ENCODE measurements around the gene NCOR2. TPM values are rescaled to one million over a fixed set of nuclear protein-coding genes. Genes with fewer than 3 reads are reported as not detected.

The NCOR2 gene
- total and polyA plus RNA-seq, 2 donors (not counting 3 experiments of a cell fraction or from before 2014, with no cell fraction given), result 26.5 to 241 TPM

GRCh38 chr12:124532967-124533366, 34.4 kb downstream of the NCOR2 start:
- no peak for FAIRE-seq
- BruUV-seq (replicated peaks), result no TSS peak
- Histone ChIP-seq H3K27ac (ENCODE audit: insufficient read depth, low read depth, low read length) (no peak overlapping the region), H4K20me1 (replicated peaks; ENCODE audit: control insufficient read depth, extremely low read depth, insufficient read depth, low read length) (no peaks in the 10 kb centered on the region), H2AFZ (ENCODE audit: low read depth, low read length) (no peak overlapping the region), H3K9me1 (replicated peaks; ENCODE audit: control insufficient read depth, extremely low read depth, insufficient read depth, low read length) (no peaks in the 10 kb centered on the region), H3K9me3 (replicated peaks; ENCODE audit: control insufficient read depth, insufficient read depth, low read length) (no peaks in the 10 kb centered on the region), H3K4me2 (ENCODE audit: insufficient read depth, low read length) (no peak overlapping the region), H3K9ac (replicated peaks; ENCODE audit: extremely low read depth, insufficient read depth, low read length) (no peak overlapping the region), H3K4me3 (replicated peaks in 1 of 3; ENCODE audit: insufficient read depth in 1 of 3, low read depth in 1 of 3, low read length in 3 of 3) (no peak overlapping the region), H3K27me3 (ENCODE audit: control insufficient read depth in 2 of 2, insufficient read depth in 2 of 2, low read length in 2 of 2) (no peaks in the 10 kb centered on the region), H3K36me3 (ENCODE audit: control insufficient read depth in 2 of 2, extremely low read depth in 1 of 2, insufficient read depth in 2 of 2, low read length in 2 of 2) (peaks cover 0 to 4% of the 10 kb centered on the region in 2 experiments), H3K79me2 (ENCODE audit: control insufficient read depth, insufficient read depth, low read length) (peaks cover 42% of the 10 kb centered on the region), H3K4me1 (ENCODE audit: control insufficient read depth, extremely low read depth, insufficient read depth, low read length) (no peaks in the 10 kb centered on the region)
- intact Hi-C loops (cut with micrococcal nuclease), result no loop called here
- POLR2A ChIA-PET, result no interaction called here
- dilution Hi-C loops (cut with MboI; ENCODE audit: extremely low pct_ligation_motif_present, low sequenced_read_pairs), result no loop called here
- CTCF ChIA-PET, result no interaction called here
- no peak for TF ChIP-seq POLR2A (IDR thresholded peaks at IDR 0.05; ENCODE audit: low read depth, low read length)
- no peak for DNase-seq (ENCODE audit: low read depth, low spot score)

- dilution Hi-C loops (cut with MboI; ENCODE audit: extremely low pct_ligation_motif_present, low sequenced_read_pairs) (no loop called here), intact Hi-C loops (cut with micrococcal nuclease) (no loop called here)
- no peaks in the 10 kb centered on the region for H3K27me3 ChIP-seq (ENCODE audit: control insufficient read depth in 2 of 2, insufficient read depth in 2 of 2, low read length in 2 of 2)
- no peaks in the 10 kb centered on the region for H3K9me1 ChIP-seq (replicated peaks; ENCODE audit: control insufficient read depth, extremely low read depth, insufficient read depth, low read length)
- DNase-seq (ENCODE audit: low read depth, low spot score) (no peak), FAIRE-seq (no peak)
- H3K4me2 ChIP-seq (ENCODE audit: insufficient read depth, low read length), result no peak overlapping the region
- no peak overlapping the region for H2AFZ ChIP-seq (ENCODE audit: low read depth, low read length)
- H3K36me3 ChIP-seq (ENCODE audit: control insufficient read depth in 2 of 2, extremely low read depth in 1 of 2, insufficient read depth in 2 of 2, low read length in 2 of 2), result peaks cover 0 to 4% of the 10 kb centered on the region in 2 experiments
- H3K4me1 ChIP-seq (ENCODE audit: control insufficient read depth, extremely low read depth, insufficient read depth, low read length), result no peaks in the 10 kb centered on the region
- H3K27ac ChIP-seq (ENCODE audit: insufficient read depth, low read depth, low read length), result no peak overlapping the region
- no peaks in the 10 kb centered on the region for H3K9me3 ChIP-seq (replicated peaks; ENCODE audit: control insufficient read depth, insufficient read depth, low read length)
- ChIA-PET CTCF (no interaction called here), POLR2A (no interaction called here)
- peaks cover 37% of the 10 kb centered on the region for H3K79me2 ChIP-seq (ENCODE audit: control insufficient read depth, insufficient read depth, low read length)
- no peak overlapping the region for H3K4me3 ChIP-seq (replicated peaks in 1 of 3; ENCODE audit: insufficient read depth in 1 of 3, low read depth in 1 of 3, low read length in 3 of 3)
- H3K9ac ChIP-seq (replicated peaks; ENCODE audit: extremely low read depth, insufficient read depth, low read length), result no peak overlapping the region
- no peaks in the 10 kb centered on the region for H4K20me1 ChIP-seq (replicated peaks; ENCODE audit: control insufficient read depth, extremely low read depth, insufficient read depth, low read length)
- no peak for TF ChIP-seq POLR2AphosphoS5 (IDR thresholded peaks at IDR 0.05; ENCODE audit: insufficient read depth, low read depth, low read length)
- no peak for TF ChIP-seq JUN (IDR thresholded peaks at IDR 0.05; ENCODE audit: borderline replicate concordance, insufficient read depth, insufficient read length, low read depth)
- no peak for TF ChIP-seq MYC (IDR thresholded peaks at IDR 0.05; ENCODE audit: low read depth, low read length)
- no peak for TF ChIP-seq POLR2A (IDR thresholded peaks at IDR 0.05; ENCODE audit: low read depth, low read length)
- no peak for TF ChIP-seq EZH2 (IDR thresholded peaks at IDR 0.05; ENCODE audit: borderline replicate concordance, low read depth, low read length, severe bottlenecking)
- no peak for TF ChIP-seq FOS (IDR thresholded peaks at IDR 0.05; ENCODE audit: borderline replicate concordance, insufficient read depth, low read length)
- TF ChIP-seq GATA2 (IDR thresholded peaks at IDR 0.05; ENCODE audit: insufficient read depth, insufficient read length, low read depth, low read length), result no peak
- TF ChIP-seq CTCF (IDR thresholded peaks at IDR 0.05; ENCODE audit: extremely low read depth in 1 of 2, insufficient read depth in 1 of 2, low read depth in 1 of 2, low read length in 2 of 2), result no peak
- TF ChIP-seq MAX (IDR thresholded peaks at IDR 0.05; ENCODE audit: insufficient read depth, insufficient read length), result no peak
- no TSS peak for BruUV-seq (replicated peaks)
Observed at GRCh38 chr12:124532331-124532750, 35.1 kb downstream of the NCOR2 start.
